ENCODE measurements around the gene HBG2. TPM values are rescaled to one million over a fixed set of nuclear protein-coding genes. Genes with fewer than 3 reads are reported as not detected.
A peak's percentile ranks its signal among the peaks of the same experiment; 100 is the strongest.

Gene HBG2
- total and polyA plus RNA-seq, 9 of the 15 experiments (the other 6 are each of a cell fraction or from before 2014, with no cell fraction given): 1,626 to 58,619 (median 10,515) TPM

- no peak for TF ChIP-seq ZNF79 (CRISPR knock-in tag; IDR thresholded peaks at IDR 0.05; ENCODE audit: low read depth)
- TF ChIP-seq PML (IDR thresholded peaks at IDR 0.05; ENCODE audit: low read length): 0 out of 2 replicates have a peak, but pooled peaks have one; percentile 25
- no peak for TF ChIP-seq MEF2D (tag; conservative IDR thresholded peaks at IDR 0.05; ENCODE audit: low read depth)
- no peak for TF ChIP-seq ZBTB11 (CRISPR knock-in tag; IDR thresholded peaks at IDR 0.05)
- TF ChIP-seq ZEB2 (IDR thresholded peaks at IDR 0.05): no peak
- TF ChIP-seq STAT5A (IDR thresholded peaks at IDR 0.05; ENCODE audit: borderline replicate concordance, low read length): no peak
- no peak for TF ChIP-seq FOXK2 (conservative IDR thresholded peaks at IDR 0.05 in 1 of 2, IDR thresholded peaks at IDR 0.05 in 1 of 2; ENCODE audit: low read depth in 2 of 2)
- TF ChIP-seq, protein P1, sequence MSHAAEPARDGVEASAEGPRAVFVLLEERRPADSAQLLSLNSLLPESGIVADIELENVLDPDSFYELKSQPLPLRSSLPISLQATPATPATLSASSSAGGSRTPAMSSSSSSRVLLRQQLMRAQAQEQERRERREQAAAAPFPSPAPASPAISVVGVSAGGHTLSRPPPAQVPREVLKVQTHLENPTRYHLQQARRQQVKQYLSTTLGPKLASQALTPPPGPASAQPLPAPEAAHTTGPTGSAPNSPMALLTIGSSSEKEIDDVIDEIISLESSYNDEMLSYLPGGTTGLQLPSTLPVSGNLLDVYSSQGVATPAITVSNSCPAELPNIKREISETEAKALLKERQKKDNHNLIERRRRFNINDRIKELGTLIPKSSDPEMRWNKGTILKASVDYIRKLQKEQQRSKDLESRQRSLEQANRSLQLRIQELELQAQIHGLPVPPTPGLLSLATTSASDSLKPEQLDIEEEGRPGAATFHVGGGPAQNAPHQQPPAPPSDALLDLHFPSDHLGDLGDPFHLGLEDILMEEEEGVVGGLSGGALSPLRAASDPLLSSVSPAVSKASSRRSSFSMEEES (CRISPR knock-in tag; IDR thresholded peaks at IDR 0.05): no peak
- 0 out of 4 replicates have a peak, but pooled peaks of 1 of the 2 experiments have one; percentile 36 for TF ChIP-seq HDAC1 (IDR thresholded peaks at IDR 0.05)
- no peak for TF ChIP-seq EZH2 (IDR thresholded peaks at IDR 0.05; ENCODE audit: borderline replicate concordance, low read depth, low read length)
- TF ChIP-seq E2F3 (CRISPR knock-in tag; IDR thresholded peaks at IDR 0.05): no peak
- TF ChIP-seq NELFE (IDR thresholded peaks at IDR 0.05; ENCODE audit: insufficient read depth, insufficient read length): no peak
- no peak for TF ChIP-seq ZNF551 (CRISPR knock-in tag; IDR thresholded peaks at IDR 0.05)
- no peak for TF ChIP-seq CHD2 (IDR thresholded peaks at IDR 0.05; ENCODE audit: low read depth, low read length)
- no peak for TF ChIP-seq FOS (IDR thresholded peaks at IDR 0.05; ENCODE audit: extremely low read depth, insufficient read length)
Observed at GRCh38 chr11:5224538-5225479, 29.8 kb downstream of the HBG2 start (continued).
